NCI-H526 (cell line): Measurements from ENCODE around the gene MEPCE.
"Not testable (repeated sequence)": the region's sequence is repeated elsewhere in the genome, so short reads cannot be mapped to it uniquely, and the experiment has no call there.

Experiments used
- DNase-seq, 2 experiments: peaks; one replicate each; lab custom pipeline; 2025; lab: John Stamatoyannopoulos, UW

The MEPCE gene

DNA sequence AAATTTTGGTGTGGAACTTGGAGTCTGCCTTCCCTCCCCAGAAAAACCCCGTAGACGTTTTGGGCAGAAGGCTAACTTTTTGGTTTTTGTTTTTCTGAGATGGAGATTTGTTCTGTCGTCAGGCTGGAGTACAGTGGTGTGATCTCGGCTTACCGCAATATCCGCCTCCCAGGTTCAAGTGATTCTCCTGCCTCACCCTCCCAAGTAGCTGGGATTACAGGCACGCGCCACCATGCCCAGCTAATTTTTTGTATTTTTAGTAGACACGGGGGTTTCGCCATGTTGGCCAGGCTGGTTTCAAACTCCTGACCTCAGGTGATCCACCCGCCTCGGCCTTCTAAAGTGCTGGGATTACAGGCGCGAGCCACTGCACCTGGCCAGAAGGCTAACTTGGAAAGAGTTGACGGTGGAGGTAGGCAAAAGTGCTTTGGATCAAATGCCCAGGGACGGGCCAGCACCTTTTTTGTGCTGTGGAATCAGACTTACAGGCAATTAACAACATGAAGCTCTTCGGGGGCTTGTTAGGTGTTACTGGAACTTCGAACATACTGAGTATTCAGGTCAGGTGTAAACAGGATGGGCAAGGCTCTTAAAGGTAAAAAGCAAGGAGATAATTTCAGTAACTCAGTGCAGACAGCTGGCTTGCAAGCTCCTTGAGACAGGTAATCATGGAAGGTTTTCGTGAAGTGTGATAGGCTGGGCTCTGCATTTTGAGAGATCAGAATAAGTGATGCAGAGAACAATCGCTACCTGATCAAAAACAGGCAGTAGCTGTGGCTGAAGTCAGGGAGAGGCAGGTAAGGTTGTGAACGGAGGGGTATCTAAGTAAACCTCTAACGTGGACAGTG, 4.9 kb downstream of the MEPCE start:
- DNase-seq = no peak

DNA sequence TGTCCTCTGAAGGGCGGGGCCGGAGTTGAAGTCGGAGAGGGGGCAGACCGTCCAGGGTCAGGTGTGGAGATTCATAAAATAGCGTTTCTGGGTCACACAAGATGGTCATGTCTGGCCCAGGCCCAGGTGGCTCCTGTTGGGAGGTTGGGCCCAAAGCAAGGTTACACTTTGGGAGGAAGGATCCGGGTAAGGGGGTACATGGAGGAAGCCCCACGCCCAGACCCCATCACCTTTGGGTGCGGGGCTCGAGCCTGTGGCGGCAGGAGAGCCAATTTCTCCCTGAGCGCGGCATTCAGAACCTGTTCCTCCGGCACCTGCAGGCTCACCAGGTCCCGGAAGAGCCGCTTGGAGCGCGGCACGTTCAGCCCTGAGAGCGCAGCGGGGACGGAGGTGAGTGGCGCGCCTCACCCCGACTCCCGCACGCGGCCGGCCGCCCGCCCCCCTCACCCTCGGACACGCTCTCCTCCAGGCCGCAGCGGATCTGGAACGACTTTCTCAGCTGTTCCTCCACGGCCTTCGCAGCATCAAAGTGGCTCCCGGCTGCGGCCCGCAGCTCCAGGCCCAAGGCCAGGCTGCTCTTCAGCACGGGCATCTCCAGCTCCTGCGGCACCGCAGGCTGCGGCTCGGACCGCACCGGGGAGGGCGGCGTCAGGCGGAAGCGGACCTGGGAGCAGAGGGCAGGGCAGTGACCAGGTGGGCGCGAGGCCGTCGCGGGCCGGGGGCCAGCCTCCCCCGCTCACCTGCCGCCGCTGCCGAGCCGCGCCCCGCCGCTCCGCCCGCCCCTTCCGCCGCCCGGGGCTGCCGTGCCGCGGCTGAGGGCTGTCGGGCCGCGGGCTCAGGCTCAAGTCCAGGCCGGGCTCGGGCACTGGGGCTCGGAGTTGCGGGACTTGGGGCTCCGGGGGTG, 6.0 kb downstream of the MEPCE start:
- peak; percentile 48 to 71 for DNase-seq

DNA sequence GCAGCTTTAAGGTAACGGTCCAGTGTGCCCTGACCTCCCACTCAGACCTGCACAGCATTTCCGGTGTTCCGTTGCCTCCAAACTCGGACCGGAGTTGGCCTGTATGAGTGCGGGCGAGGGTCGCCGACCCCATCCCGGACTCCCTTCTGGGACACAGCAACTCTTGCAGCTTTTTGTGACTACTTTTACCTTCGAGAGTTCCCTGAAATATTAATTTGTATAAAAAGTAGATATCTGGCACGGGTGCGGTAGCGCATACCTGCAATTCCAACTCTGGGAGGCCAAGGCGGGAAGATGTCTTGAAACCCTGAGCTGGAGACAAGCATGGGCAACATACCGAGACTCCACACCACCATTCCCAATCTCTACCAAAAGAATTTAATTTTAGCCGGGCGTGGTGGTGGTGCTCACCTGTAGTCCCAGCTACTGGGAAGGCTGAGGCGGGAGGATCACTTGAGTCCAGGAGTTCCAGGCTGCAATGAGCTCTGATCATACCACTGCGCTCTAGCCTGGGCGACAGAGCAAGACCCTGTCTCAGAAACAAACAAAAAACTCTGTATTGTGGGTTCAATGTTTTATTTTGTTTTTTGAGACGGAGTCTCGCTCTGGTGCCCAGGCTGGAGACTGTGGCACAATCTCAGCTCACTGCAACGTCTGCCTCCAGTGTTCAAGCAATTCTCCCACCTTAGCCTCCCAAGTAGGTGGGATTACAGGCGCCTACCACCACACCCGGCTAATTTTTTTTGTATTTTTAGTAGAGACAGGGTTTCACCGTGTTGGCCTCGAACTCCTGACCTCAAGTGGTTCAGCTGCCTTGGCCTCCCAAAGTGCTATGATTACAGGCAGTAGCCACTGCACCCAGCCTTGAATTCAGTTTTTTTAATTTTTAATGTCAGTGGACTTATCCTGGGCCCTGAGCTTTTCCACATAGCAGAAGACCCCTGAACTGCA, 7.8 kb downstream of the MEPCE start:
- DNase-seq = no peak

DNA sequence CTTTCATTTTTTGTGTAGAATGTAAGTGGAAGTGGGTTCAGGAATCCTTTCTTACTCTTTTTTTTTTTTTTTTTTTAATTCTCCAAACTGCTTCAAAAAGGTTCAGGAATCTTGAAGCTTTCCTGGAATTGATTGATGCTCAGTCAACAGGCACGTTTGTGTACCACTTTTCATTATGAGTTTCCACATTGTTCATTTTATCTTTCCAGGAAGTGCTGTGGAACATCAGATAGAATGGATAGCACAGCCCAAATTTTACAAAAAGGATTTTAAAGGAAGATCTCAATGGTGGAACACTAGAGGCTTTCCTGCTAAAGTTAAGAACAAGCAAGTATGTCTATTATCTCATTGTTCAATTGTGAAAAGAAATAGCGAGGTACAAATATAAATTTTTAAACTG, 8.5 kb downstream of the MEPCE start:
- no peak for DNase-seq

DNA sequence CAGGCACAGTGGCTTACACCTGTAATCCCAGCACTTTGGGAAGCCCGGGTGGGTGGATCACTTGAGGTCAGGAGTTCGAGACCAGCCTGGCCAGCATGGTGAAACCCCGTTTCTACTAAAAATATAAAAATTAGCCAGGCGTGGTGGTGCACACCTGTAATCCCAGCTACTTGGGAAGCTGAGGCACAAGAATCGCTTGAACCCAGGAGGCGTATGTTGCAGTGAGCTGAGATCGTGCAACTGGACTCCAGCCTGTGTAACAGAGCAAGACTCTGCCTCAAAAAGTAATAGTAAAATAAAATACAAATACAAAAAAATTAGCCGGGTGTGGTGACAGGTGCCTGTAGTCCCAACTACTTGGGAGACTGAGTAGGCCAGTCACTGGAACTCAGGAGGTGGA, 9.1 kb downstream of the MEPCE start:
- not testable (repeated sequence) for DNase-seq

DNA sequence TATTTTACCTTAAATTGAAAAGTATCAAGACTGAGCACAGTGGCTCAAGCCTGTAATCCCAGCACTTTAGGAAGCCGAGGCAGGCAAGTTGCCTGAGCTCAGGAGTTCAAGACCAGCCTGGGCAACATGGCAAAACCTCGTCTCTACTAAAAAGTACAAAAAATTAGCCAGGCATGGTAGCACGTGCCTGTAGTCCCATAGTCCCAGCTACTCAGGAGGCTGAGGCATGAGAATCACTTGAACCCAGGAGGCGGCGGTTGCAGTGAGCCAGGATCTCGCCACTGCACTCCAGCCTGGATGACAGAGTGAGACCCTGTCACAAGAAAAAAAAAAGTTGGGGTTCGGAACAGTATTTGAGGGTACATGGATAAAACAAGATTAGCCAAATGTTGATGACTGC, 9.6 kb downstream of the MEPCE start:
- not testable (repeated sequence) for DNase-seq

DNA sequence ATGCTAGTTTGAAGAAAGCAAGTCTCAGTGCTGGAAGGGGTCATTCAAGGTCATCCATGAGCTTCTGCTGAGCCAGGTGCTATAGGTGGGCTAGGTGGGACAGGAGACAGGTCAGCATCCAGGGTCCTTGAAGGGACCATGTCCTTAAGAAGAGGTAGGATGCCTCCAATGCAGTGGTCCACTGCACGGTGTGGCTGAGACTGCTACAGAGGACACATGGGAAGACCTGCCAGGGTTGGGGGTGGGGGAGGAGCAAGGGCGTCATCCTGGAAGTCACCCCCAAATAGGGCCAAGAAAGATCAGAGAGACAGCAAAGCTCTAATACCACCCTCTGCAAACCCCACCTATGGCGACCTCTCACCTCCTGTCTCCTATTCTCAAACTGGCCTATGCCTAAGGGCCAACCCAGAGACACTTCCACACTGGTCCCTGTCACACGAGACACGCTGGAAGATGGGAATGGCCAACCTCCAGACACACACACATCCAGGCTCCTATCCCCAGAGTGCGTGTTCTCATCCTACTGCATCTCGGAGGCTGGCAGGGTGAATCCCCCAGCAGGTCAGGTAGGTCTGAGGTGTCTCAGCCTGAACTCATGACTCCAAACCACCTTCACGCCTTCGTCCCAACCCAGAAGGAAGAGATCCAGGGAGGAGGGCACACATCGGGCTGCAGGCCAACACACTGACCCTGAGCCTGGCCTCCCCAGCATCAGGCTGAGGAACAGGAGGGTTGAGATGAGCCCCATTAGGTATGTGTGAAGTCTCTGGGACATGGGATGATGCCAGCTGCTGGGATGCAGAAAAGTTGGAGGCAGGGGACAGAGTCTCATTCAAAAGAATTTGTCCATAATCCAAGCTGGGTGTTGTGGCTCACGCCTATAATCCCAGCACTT, 12.3 kb downstream of the MEPCE start:
- no peak for DNase-seq

DNA sequence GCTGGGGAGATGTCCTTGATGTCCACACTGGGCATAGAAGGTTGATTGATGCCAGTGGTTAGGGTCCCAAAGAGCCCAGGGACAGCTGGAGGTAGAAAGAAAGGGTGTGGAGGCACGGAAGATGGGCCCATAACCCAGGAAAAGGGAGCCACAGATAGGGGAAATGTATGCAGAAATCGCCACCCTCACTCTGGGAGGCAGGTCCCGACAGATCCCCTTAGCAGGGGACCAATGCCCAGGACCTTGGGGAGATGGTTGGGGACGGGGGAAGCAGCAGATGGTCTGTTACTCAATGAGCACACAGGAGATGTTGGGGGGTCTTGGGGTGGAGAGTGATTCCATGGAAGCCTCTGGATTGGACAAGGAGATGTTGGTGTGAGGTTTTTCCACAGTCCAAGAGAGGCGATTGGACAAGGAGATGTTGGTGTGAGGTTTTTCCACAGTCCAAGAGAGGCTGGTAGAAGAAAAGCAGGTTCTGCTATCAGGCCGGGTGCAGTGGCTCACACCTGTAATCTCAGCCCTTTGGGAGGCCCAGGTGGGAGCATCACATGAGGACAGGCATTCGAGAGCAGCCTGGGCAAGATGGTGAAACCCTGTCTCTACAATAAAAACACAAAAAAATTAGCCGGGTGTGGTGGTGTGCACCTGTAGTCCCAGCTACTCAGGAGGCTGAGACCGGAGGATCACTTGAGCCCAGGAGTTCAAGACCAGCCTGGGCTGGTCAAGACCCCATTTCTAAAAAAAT, 13.6 kb downstream of the MEPCE start:
- DNase-seq = no peak

DNA sequence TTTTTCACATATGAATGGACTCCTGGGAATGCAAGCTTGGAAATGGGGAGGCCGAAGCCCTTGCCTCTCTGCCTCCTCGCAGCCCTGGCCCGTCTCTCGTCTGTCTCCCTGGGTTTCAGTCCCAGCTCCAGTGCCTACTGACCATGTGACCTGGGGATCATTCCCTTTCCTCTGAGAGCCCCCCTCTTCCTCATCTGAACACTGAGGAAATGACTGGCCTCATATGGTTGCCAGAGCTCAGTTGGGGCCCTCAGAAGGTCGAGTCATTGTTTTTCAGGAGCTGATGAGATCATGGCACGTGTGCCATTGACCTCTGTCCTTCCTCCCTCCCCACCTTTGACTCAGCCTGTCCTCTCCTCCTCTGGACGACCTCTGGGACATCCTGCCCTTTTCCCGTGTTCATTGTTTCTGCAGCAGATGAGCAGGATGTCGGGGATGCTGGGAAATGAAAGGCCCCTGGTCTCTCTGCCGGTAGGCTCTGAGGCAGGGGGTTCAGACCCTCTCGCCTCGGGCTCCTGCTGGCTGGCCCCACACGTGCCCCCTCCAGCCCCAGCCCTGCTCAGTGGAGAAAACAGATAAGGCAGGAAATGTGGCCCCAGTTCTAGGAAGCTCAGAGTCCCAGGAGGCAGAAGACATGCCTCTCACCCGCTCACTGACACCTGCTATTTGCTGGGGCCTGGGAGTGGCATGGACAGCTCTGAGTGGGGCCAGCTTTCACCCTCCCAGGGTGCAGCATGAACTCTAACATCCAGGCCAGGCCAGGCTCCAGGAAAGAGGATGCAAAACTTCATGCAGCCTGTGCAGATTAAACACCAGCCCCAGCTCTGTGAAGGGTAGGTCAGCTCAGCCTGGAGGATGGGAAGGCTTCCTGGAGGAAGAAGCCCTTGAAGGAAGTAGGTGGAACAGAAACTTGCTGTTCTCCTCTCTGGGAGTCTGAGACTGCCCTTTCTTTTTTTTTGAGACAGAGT, 15.0 kb downstream of the MEPCE start:
- DNase-seq = no peak

DNA sequence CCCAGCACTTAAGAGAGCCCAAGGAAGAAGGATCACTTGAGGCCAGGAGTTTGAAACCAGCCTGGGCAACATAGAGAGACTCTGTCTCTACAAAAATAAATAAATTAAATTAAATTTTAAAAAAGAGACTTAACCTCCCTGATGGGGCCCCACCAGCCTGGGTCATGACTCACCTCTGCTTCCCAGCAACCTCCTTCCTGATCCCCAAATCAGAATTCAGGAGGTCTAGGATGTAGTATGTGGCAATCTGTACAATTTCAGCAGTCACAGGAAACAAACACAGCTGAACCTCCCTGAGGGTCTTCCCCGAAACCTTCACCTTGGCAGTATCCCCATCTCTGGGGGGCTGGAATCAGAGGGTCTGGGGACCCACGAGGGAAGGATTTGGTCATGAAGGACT, 16.4 kb downstream of the MEPCE start:
- no peak for DNase-seq

DNA sequence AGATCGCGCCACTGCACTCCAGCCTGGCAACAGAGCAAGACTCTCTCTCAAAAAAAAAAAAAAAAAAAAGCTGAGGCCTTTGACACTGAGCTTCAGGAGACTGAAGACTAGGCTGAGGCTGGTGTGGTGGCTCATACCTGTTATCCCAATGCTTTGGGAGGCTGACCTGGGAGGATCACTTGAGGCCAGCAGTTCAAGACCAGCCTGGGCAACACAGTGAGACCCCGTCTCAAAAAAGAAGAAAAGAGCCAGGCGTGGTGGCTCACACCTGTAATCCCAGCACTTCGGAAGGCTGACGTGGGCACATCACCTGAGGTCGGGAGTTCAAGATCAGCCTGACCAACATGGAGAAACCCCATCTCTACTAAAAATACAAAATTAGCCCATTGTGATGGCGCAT, 17.7 kb downstream of the MEPCE start:
- not testable (repeated sequence) for DNase-seq

DNA sequence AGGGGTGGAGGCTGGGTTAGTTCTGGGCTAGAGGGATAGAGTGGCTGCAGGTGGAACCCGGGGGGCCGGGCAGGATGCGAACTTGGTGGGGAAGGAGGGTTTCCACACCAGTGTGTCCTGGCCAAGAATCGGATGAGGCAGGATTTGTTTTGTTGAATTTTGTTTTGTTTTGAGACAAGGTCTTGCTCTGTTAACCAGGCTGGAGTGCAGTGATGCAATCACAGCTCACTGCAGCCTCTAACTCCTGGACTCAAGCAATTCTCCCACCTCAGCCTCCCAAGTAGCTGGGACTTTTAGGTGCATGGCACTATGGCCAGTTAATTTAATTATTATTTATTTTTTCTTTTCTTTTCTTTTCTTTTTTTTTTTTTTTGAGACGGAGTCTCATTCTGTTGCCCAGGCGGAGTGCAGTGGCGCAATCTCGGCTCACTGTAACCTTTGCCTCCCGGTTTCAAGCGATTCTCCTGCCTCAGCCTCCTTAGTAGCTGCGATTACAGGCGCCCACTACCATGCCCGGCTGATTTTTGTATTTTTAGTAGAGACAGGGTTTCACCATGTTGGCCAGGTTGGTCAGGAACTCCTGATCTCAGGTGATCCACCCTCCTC, 19.7 kb downstream of the MEPCE start:
- no peak for DNase-seq

DNA sequence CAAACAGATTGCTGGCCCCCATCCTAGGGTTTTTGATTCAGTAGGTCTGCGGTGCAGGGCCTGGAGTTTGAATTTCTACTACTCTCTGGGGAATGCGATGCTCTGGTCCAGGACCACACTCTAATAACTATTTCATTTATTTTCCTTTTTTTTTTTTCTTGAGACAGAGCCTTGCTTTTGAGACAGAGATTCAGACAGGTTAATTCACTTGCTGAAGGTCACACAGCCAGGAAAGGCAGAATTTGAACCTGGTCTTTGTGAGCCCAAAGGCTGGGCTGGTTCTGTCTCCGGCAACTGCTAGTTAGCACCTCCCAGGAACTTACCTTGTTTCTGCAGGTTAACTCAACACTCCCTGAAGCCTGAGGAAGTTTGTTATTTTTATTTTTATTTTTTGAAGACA, 22.9 kb downstream of the MEPCE start:
- DNase-seq = no peak

DNA sequence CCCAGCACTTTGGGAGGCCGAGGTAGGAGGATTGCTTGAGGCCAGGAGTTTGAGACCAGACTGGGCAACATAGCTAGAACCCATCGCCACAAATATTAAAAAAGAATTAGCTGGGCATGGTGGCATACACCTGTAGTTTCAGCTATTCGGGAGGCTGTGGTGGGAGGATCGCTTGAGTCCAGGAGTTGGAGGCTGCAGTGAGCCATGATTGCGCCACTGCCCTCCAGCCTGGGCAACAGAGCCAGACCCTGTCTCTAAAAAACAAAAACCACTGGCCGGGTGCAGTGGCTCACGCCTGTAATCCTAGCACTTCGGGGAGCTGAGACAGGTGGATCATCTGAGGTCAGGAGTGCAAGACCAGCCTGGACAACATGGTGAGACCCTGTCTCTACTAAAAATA, 24.2 kb downstream of the MEPCE start:
- DNase-seq = not testable (repeated sequence)

DNA sequence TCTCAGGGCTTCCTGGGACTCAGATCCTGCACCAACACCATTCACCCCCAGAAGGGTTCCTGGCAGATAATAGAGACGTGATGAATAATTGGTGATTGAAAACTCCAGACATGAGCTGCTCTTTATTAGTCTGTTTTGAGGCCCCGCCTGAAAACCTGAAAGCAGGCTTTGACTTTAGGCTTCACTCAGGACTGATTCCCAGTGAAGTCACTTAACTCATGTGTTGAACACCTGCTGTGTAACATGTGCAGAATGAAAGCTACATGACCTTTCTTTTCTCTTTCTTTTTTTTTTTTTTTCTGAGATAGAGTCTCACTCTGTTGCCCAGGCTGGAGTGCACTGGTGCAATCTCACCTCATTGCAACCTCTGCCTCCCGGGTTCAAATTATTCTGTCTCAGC, 25.6 kb downstream of the MEPCE start:
- no peak for DNase-seq

DNA sequence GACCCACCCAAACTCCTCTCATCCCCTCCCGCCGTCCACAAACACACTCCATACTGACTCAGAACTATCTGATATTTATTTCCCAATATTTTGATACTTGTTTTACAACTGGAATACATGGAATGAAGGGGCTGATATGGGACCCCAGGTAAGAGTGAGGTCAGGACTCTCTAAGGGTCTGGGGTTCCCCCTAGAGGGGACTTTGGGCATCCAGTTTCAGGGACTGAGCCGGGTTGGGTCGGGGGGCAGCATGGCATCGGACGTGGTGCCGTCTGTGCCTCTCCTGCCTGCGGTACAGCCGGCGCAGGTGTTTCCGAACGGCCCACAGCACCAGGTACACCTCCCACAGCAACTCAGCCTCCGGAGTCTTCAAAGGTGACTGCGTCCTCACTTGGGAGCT, 26.9 kb downstream of the MEPCE start:
- DNase-seq = no peak

DNA sequence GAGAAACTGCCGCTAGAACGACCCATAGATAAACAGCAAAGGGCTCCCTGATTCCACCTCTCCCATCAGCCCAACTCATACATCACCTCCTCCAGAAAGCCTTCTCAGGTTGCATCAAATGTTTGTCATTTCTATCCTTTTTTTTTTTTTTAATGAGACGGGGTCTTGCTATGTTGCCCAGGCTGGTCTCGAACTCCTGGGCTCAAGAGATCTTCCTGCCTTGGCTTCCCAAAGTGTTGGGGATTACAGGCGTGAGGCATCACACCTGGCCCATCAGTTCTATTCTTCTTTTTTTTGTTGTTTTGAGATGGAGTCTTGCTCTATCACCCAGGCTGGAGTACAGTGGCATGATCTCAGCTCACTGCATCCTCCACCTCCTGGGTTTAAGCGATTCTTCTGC, 27.4 kb downstream of the MEPCE start:
- DNase-seq = no peak

DNA sequence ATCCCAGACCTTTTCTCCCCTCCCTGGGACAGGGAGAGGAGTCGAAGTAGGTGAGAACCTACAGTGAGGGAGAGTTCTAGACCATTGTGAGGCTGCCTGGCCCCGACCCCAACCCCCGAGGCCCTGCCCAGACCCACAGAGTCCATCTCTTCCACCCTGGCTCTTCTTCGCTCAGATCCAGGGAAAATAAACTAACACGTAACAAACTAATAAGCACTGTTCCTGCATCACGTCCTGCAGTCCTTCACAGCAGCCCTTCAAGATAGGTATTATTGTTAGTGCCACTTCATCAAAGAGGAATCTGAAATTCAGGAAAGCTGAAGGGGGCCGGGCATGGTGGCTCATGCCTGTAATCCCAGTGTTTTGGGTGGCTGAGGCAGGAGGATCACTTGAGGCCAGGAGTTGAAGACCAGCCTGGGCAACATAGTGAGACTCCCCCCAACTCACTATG, 34.6 kb downstream of the MEPCE start, which contains the start of gene SPACDR:
Gene SPACDR (minus strand): TSS at position 51 of the 451 bp plus-strand sequence. CDS start 235 bp downstream, outside the sequence.
- DNase-seq = no peak
